Common myeloid progenitor, CD34-positive (primary cell): ENCODE measurements around the gene SMIM30. TPM values are rescaled to one million over a fixed set of nuclear protein-coding genes. Genes with fewer than 3 reads are reported as not detected.
"Not testable (repeated sequence)": the region's sequence is repeated elsewhere in the genome, so short reads cannot be mapped to it uniquely, and the experiment has no call there.

Experiments
- CTCF ChIA-PET: fragments of 350-600 bp; sonication (Branson Sonifier 250); formaldehyde crosslinking; loops from one replicate; lab custom pipeline; 2021; ENCODE audit warnings: antibody characterized with exemption; lab: Charles Lee
- POLR2A ChIA-PET: fragments of 350-600 bp; sonication (Branson Sonifier 250); formaldehyde crosslinking; loops from one replicate; lab custom pipeline; 2021; ENCODE audit warnings: antibody characterized with exemption; lab: Charles Lee
- DNase-seq, 3 donors: peaks; one replicate each; pipeline versions ENCODE4 v3.0.0 to v3.0.0-alpha.2; 2013
- H3K27ac ChIP-seq, 2 experiments: 1 replicate in 1 of 2; 2 replicates in 1 of 2; pipeline ENCODE4 v1.7.0; 2013; ENCODE audit warnings: inconsistent platforms in 2 of 2, low read length in 2 of 2, mild to moderate bottlenecking in 2 of 2, low read depth in 1 of 2, moderate library complexity in 1 of 2; ENCODE audit not compliant: severe bottlenecking in 2 of 2, insufficient read depth in 1 of 2, poor library complexity in 1 of 2
- H3K27me3 ChIP-seq, 5 experiments: replicated peaks in 2 of 5; 1 replicate in 3 of 5; 2 replicates in 2 of 5; pipeline versions ENCODE4 v1.6.1 to v1.7.0; 2013; ENCODE audit warnings: low read length in 4 of 5, mild to moderate bottlenecking in 2 of 5, moderate library complexity in 2 of 5, inconsistent platforms in 1 of 5; ENCODE audit not compliant: insufficient read depth in 5 of 5, control insufficient read depth in 4 of 5
- H3K36me3 ChIP-seq, 4 experiments: 1 replicate in 2 of 4; 2 replicates in 2 of 4; pipeline versions ENCODE4 v1.6.1 to v1.7.0; 2013; ENCODE audit warnings: low read length in 3 of 4, control low read depth in 1 of 4, mild to moderate bottlenecking in 1 of 4; ENCODE audit not compliant: control insufficient read depth in 4 of 4, insufficient read depth in 4 of 4
- H3K4me1 ChIP-seq, 4 experiments: 1 replicate in 3 of 4; 2 replicates in 1 of 4; pipeline versions ENCODE4 v1.6.1 to v1.7.1; 2013; ENCODE audit warnings: low read length in 3 of 4, mild to moderate bottlenecking in 3 of 4, control low read depth in 1 of 4, inconsistent platforms in 1 of 4, moderate library complexity in 1 of 4; ENCODE audit not compliant: control insufficient read depth in 4 of 4, insufficient read depth in 4 of 4; ENCODE audit errors: control extremely low read depth in 1 of 4
- H3K4me3 ChIP-seq, 7 experiments: 1 replicate in 4 of 7; 2 replicates in 3 of 7; pipeline versions ENCODE4 v1.5.1 to v1.7.0; 2013; ENCODE audit warnings: mild to moderate bottlenecking in 7 of 7, low read length in 6 of 7, moderate library complexity in 6 of 7, inconsistent platforms in 2 of 7, low read depth in 2 of 7, control low read depth in 1 of 7; ENCODE audit not compliant: insufficient read depth in 4 of 7, control insufficient read depth in 1 of 7; ENCODE audit errors: extremely low read depth in 1 of 7
- H3K9me3 ChIP-seq, 5 experiments: 1 replicate in 4 of 5; 2 replicates in 1 of 5; pipeline versions ENCODE4 v1.6.1 to v1.7.1; 2013; ENCODE audit warnings: low read length in 4 of 5, mild to moderate bottlenecking in 2 of 5, inconsistent platforms in 1 of 5, low read depth in 1 of 5, moderate library complexity in 1 of 5; ENCODE audit not compliant: control insufficient read depth in 4 of 5, insufficient read depth in 2 of 5; ENCODE audit errors: control extremely low read depth in 1 of 5
- WGBS: methylation state at CpG from one replicate; pipeline ENCODE4 v1.1.5; 2013; ENCODE audit not compliant: insufficient coverage; 5-methylcytosine and 5-hydroxymethylcytosine counted together
- polyA plus RNA-seq: library from polyadenylated mRNA; unstranded; fragments of 120-200 nt; gene quantifications from one replicate; pipeline ENCODE4 v1.2.1, GENCODE V29; 2013

Gene SMIM30
- 53.3 TPM for polyA plus RNA-seq

- peak within 1 kb of the TSS; percentile 67 to 87 for H3K27ac ChIP-seq
- ChIA-PET CTCF (no interaction called here), POLR2A (no interaction called here)
- peak; percentile 88 to 94 (median 92) for DNase-seq
- H3K36me3 ChIP-seq, result peaks cover 3 to 14% (median 10%) of the 10 kb centered on the region in 4 experiments
- H3K27me3 ChIP-seq, result peaks cover 0 to 2% (median 0%) of the 10 kb centered on the region in 5 experiments
- peaks cover 3 to 23% (median 9%) of the 10 kb centered on the region in 4 experiments for H3K4me1 ChIP-seq
- H3K4me3 ChIP-seq, result peak within 1 kb of the TSS; percentile 21 to 99 (median 93)
- no peaks in the 10 kb centered on the region for H3K9me3 ChIP-seq
- WGBS, result 0% methylated on average over 9 of the region's 35 CpGs
These were observed at the start of gene SMIM30 for GRCh38 chr7:113118074-113118959. TSS of gene SMIM30 (minus strand) at chr7:113118554. CDS start at chr7:113117578, 976 bp downstream.

DNA sequence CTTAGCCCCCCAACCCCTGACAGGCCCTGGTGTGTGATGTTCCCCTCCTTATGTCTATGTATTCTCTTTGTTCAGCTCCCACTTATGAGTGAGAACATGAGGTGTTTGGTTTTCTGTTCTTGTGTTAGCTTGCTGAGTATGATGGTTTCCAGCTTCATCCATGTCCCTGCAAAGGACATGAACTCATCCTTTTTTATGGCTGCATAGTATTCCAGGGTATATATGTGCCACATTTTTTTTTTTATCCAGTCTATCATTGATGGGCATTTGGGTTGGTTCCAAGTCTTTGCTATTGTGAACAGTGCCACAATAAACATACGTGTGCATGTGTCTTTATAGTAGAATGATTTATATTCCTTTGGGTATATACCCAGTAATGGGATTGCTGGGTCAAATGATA is 47.8 kb upstream of the SMIM30 start:
- DNase-seq, POLR2A ChIA-PET, H3K4me3 ChIP-seq, H3K36me3 ChIP-seq, H3K27ac ChIP-seq, H3K4me1 ChIP-seq, H3K27me3 ChIP-seq, H3K9me3 ChIP-seq, CTCF ChIA-PET: not testable (repeated sequence)
- no CpG with 5 or more reads among the region's 1 CpG for WGBS

- no peak overlapping the region for H3K27ac ChIP-seq
- no peaks in the 10 kb centered on the region for H3K9me3 ChIP-seq
- no peak overlapping the region for H3K4me3 ChIP-seq
- H3K36me3 ChIP-seq, result no peaks in the 10 kb centered on the region
- no peaks in the 10 kb centered on the region for H3K4me1 ChIP-seq
- ChIA-PET POLR2A (no interaction called here), CTCF (no interaction called here)
- WGBS, result 61% methylated on average over 2 of the region's 2 CpGs
- peaks cover 0 to 12% (median 3%) of the 10 kb centered on the region in 5 experiments for H3K27me3 ChIP-seq
- no peak for DNase-seq
These were observed 42.7 kb upstream of the SMIM30 start for GRCh38 chr7:113161050-113161449.

DNA sequence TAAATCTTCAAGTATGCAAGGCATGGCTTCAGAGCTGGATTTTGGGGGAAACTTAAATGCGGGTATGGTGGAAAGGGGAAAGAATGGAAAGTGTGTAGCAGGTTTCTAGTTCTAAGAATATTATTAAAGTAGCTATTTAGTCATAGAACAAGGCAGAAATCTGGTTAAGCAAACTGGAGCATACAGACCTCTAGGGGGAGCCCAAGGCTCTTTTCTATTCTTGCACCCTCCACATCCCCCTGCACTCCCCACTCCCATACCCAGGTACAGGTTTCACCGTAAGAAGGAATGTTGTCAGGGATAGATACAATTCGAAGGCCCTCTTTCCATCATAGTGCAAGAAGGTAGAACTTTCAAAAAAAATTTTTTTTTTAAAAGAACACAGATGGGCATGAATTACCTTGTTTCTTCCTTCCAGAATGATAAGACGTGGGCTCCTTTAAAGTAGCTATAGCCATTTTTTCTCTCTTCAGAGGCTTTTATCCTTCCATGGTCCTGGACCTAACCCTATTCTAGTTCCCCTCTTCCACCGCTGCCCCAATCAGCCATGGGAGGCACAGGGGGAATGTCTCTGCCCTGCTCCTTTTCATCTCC is 41.5 kb upstream of the SMIM30 start:
- CTCF ChIA-PET, result no interaction called here
- 62% methylated on average over 4 of the region's 5 CpGs for WGBS

DNA sequence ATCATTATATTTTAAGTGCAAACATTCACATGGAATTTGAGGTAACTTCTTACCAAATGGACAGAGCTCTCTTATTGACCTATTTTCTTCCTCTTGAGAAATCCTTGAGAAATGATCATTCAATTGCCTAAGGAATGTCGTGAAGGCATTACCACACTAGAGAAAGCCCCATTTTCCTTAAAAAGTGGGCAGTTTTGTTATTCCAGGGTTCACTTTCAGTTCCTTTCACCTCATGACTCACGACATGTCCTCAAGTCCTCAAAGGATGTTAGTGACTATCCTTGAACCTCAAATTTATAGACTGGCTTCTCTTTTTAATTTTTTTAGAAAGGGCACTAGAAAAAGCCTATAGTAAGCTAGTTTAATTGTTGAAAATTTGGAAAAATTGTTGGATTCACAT is 40.4 kb upstream of the SMIM30 start:
- Histone ChIP-seq H3K4me3 (no peak overlapping the region), H3K4me1 (no peaks in the 10 kb centered on the region), H3K9me3 (no peaks in the 10 kb centered on the region), H3K36me3 (no peaks in the 10 kb centered on the region), H3K27me3 (peaks cover 0 to 14% (median 3%) of the 10 kb centered on the region in 5 experiments), H3K27ac (no peak overlapping the region)
- DNase-seq, result no peak
- ChIA-PET CTCF (no interaction called here), POLR2A (no interaction called here)
- 70% methylated on average over 2 of the region's 2 CpGs for WGBS

More for the DNA sequence above, 41.5 kb upstream of the SMIM30 start:
- POLR2A ChIA-PET, result no interaction called here
- Histone ChIP-seq H3K4me1 (no peaks in the 10 kb centered on the region), H3K4me3 (no peak overlapping the region), H3K27ac (no peak overlapping the region), H3K9me3 (no peaks in the 10 kb centered on the region), H3K36me3 (no peaks in the 10 kb centered on the region), H3K27me3 (peaks cover 0 to 14% (median 3%) of the 10 kb centered on the region in 5 experiments)
- DNase-seq, result peak; percentile 6 to 19 (median 13)

- peaks cover 0 to 4% (median 0%) of the 10 kb centered on the region in 4 experiments for H3K4me1 ChIP-seq
- H3K36me3 ChIP-seq, result no peaks in the 10 kb centered on the region
- H3K27ac ChIP-seq, result no peak overlapping the region
- ChIA-PET CTCF (no interaction called here), POLR2A (no interaction called here)
- no peak for DNase-seq
- peaks cover 0 to 6% (median 0%) of the 10 kb centered on the region in 5 experiments for H3K27me3 ChIP-seq
- H3K4me3 ChIP-seq, result no peak overlapping the region
- 100% methylated on average over 1 of the region's 3 CpGs for WGBS
- H3K9me3 ChIP-seq, result peaks cover 0 to 1% (median 0%) of the 10 kb centered on the region in 5 experiments
These were observed 35.8 kb upstream of the SMIM30 start for GRCh38 chr7:113154117-113154516.

DNA sequence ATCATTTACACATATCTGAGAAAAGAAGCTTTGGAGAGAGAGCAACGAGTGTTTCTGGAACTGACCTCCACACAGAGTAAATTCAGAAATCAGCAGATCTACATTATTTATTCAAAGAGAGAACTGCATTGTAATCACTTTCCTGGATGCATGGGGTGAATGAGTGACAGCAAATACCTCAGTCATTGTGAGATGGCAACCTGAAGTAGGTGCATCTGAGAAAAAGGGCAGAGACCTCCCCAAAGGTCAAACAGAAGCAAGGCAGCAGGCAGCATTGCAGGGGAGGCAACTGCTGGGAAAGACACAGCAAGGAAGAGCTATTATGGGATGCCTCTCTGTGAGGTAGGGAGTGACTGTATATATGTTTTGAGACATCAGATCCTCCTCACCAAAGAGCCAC is 26.5 kb upstream of the SMIM30 start:
- Histone ChIP-seq H3K4me1 (peaks cover 0 to 47% (median 0%) of the 10 kb centered on the region in 4 experiments), H3K27ac (no peak overlapping the region), H3K27me3 (peaks cover 0 to 5% (median 2%) of the 10 kb centered on the region in 5 experiments), H3K36me3 (no peaks in the 10 kb centered on the region), H3K4me3 (no peak overlapping the region), H3K9me3 (no peaks in the 10 kb centered on the region)
- POLR2A ChIA-PET, result no interaction called here
- WGBS, result no CpG with 5 or more reads among the region's 1 CpG
- CTCF ChIA-PET, result interaction anchor here (0.6 kb wide), 1 partner anchor 300 kb away, joined by 3 read pairs; no protein-coding TSS in a partner anchor
- DNase-seq, result no peak
